Measurements from ENCODE around the gene IDS.
"Not testable (repeated sequence)": the region's sequence is repeated elsewhere in the genome, so short reads cannot be mapped to it uniquely, and the experiment has no call there.

DNA sequence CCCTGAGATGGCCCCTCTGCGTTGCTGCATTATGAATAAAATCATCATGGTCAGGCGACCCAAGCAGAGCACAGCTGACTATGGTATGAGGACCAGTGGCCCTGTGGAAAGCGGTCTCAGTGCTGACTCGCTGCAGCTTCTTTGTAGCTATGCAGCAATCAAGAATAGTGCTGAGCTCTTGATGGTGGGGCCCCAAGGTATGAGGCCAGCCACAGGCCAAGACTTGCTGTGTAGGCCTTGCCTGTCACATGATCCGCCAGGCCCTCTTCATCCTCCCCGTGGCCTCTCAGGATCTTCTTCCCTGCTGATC, 46.8 kb upstream of the IDS start:
- TF ChIP-seq CTCF (IDR thresholded peaks at IDR 0.05; ENCODE audit: low read length); EZH2 (optimal IDR thresholded peaks at IDR 0.05; ENCODE audit: low read depth, low read length); EZH2phosphoT487 (IDR thresholded peaks at IDR 0.05; ENCODE audit: low read length): not testable (repeated sequence)
